HEK293 (cell line): ENCODE measurements around the gene ARHGDIA.

ENCODE experiments used
- CTCF ChIA-PET: fragments of 350-600 bp; formaldehyde crosslinking; extraction: SDS; loops from one replicate; lab custom pipeline; 2021; ENCODE audit warnings: antibody characterized with exemption; lab: Yijun Ruan, JAX
- POLR2A ChIA-PET: fragments of 300-600 bp; formaldehyde crosslinking; extraction: SDS; loops from one replicate; lab custom pipeline; 2020; ENCODE audit warnings: antibody characterized with exemption, inconsistent platforms; lab: Yijun Ruan, JAX
- H3K27ac ChIP-seq: fragments of 200-500 bp; sonication (Bioruptor generic); 2 replicates; pipeline ENCODE4 v1.5.1; 2014; ENCODE audit warnings: low read depth, low read length, control low read depth, inconsistent platforms; ENCODE audit errors: extremely low read depth
- H3K36me3 ChIP-seq, 2 experiments: fragments of 200-500 bp in 1 of 2; sonication (Bioruptor generic) in 1 of 2; 1 replicate in 1 of 2; 2 replicates in 1 of 2; pipeline ENCODE4 v1.5.1; 2014 to 2017; ENCODE audit warnings: inconsistent platforms in 2 of 2, low read length in 2 of 2; ENCODE audit not compliant: control insufficient read depth in 2 of 2, insufficient read depth in 1 of 2
- H3K4me1 ChIP-seq: fragments of 200-500 bp; sonication (Bioruptor generic); 2 replicates; pipeline ENCODE4 v1.5.1; 2014; ENCODE audit warnings: mild to moderate bottlenecking, low read length, inconsistent platforms; ENCODE audit not compliant: control insufficient read depth, insufficient read depth
- H3K4me3 ChIP-seq: 2 replicates; pipeline ENCODE4 v1.5.1; 2011; ENCODE audit warnings: low read depth, mild to moderate bottlenecking, control low read depth, low read length, moderate library complexity
- H3K9me3 ChIP-seq: fragments of 200-500 bp; sonication (Bioruptor generic); 2 replicates; pipeline ENCODE4 v1.5.1; 2014; ENCODE audit warnings: low read depth, low read length, inconsistent platforms; ENCODE audit not compliant: control insufficient read depth, insufficient read depth
- CTCF ChIP-seq: fragments of 450-650 bp; formaldehyde crosslinking; IDR thresholded peaks from 2 replicates; pipeline ENCODE4 v1.5.1; 2016; ENCODE audit warnings: missing biosample characterization, missing genetic modification characterization
- GLI2 ChIP-seq: fragments of 450-650 bp; formaldehyde crosslinking; IDR thresholded peaks from 2 replicates; pipeline ENCODE4; 2017; ENCODE audit warnings: missing biosample characterization, missing genetic modification characterization, low read depth, borderline replicate concordance
- GLI4 ChIP-seq: fragments of 450-650 bp; formaldehyde crosslinking; IDR thresholded peaks from 2 replicates; pipeline ENCODE4 v1.5.1; 2016; ENCODE audit warnings: missing biosample characterization, missing genetic modification characterization
- GLIS1 ChIP-seq: fragments of 450-650 bp; formaldehyde crosslinking; IDR thresholded peaks from 2 replicates; pipeline ENCODE4 v1.5.1; 2016; ENCODE audit warnings: missing biosample characterization, missing genetic modification characterization
- PRDM2 ChIP-seq: fragments of 450-650 bp; formaldehyde crosslinking; IDR thresholded peaks from 2 replicates; pipeline ENCODE4 v1.5.1; 2016; ENCODE audit warnings: missing biosample characterization, missing genetic modification characterization, borderline replicate concordance
- PRDM6 ChIP-seq: fragments of 450-650 bp; formaldehyde crosslinking; IDR thresholded peaks from 2 replicates; pipeline ENCODE4 v1.5.1; 2017; ENCODE audit warnings: missing biosample characterization, missing genetic modification characterization
- WT1 ChIP-seq: fragments of 450-650 bp; formaldehyde crosslinking; IDR thresholded peaks from 2 replicates; pipeline ENCODE4 v1.5.1; 2016; ENCODE audit warnings: missing biosample characterization, missing genetic modification characterization
- ZBTB10 ChIP-seq: fragments of 450-650 bp; formaldehyde crosslinking; IDR thresholded peaks from 2 replicates; pipeline ENCODE4 v1.5.1; 2016; ENCODE audit warnings: missing biosample characterization, missing genetic modification characterization
- ZFP37 ChIP-seq: fragments of 450-650 bp; formaldehyde crosslinking; IDR thresholded peaks from 2 replicates; pipeline ENCODE4 v1.5.1; 2016; ENCODE audit warnings: missing biosample characterization, missing genetic modification characterization
- ZNF175 ChIP-seq: fragments of 450-650 bp; formaldehyde crosslinking; IDR thresholded peaks from 2 replicates; pipeline ENCODE4 v1.5.1; 2016; ENCODE audit warnings: missing biosample characterization, missing genetic modification characterization
- ZNF2 ChIP-seq: fragments of 450-650 bp; formaldehyde crosslinking; IDR thresholded peaks from 2 replicates; pipeline ENCODE4 v1.5.1; 2016; ENCODE audit warnings: missing biosample characterization, missing genetic modification characterization
- ZNF239 ChIP-seq: fragments of 450-650 bp; formaldehyde crosslinking; IDR thresholded peaks from 2 replicates; pipeline ENCODE4 v1.5.1; 2016; ENCODE audit warnings: missing biosample characterization, missing genetic modification characterization
- ZNF248 ChIP-seq: fragments of 450-650 bp; formaldehyde crosslinking; IDR thresholded peaks from 2 replicates; pipeline ENCODE4 v1.5.1; 2017; ENCODE audit warnings: missing biosample characterization, missing genetic modification characterization
- ZNF292 ChIP-seq: fragments of 450-650 bp; formaldehyde crosslinking; IDR thresholded peaks from 2 replicates; pipeline ENCODE4 v1.5.1; 2016; ENCODE audit warnings: low read depth, missing biosample characterization, missing genetic modification characterization, borderline replicate concordance
- ZNF302 ChIP-seq: fragments of 450-650 bp; formaldehyde crosslinking; IDR thresholded peaks from 2 replicates; pipeline ENCODE4 v1.5.1; 2016; ENCODE audit warnings: missing biosample characterization, missing genetic modification characterization, low read depth
- ZNF324 ChIP-seq: fragments of 450-650 bp; formaldehyde crosslinking; IDR thresholded peaks from 2 replicates; pipeline ENCODE4 v1.5.1; 2016; ENCODE audit warnings: missing biosample characterization, missing genetic modification characterization
- ZNF354C ChIP-seq: fragments of 450-650 bp; formaldehyde crosslinking; IDR thresholded peaks from 2 replicates; pipeline ENCODE4 v1.5.1; 2016; ENCODE audit warnings: missing biosample characterization, missing genetic modification characterization, low read depth, borderline replicate concordance
- ZNF366 ChIP-seq: fragments of 450-650 bp; formaldehyde crosslinking; conservative IDR thresholded peaks from 2 replicates; pipeline ENCODE4 v1.5.1; 2016; ENCODE audit warnings: missing biosample characterization, missing genetic modification characterization
- ZNF37A ChIP-seq: fragments of 450-650 bp; IDR thresholded peaks from 2 replicates; pipeline ENCODE4 v1.5.1; 2018; ENCODE audit warnings: missing biosample characterization, missing genetic modification characterization
- ZNF629 ChIP-seq: fragments of 450-650 bp; formaldehyde crosslinking; IDR thresholded peaks from 2 replicates; pipeline ENCODE4 v1.5.1; 2017; ENCODE audit warnings: missing biosample characterization, missing genetic modification characterization
- ZNF837 ChIP-seq: fragments of 450-650 bp; formaldehyde crosslinking; IDR thresholded peaks from 2 replicates; pipeline ENCODE4 v1.5.1; 2016; ENCODE audit warnings: missing biosample characterization, missing genetic modification characterization
- ZSCAN23 ChIP-seq: fragments of 450-650 bp; formaldehyde crosslinking; IDR thresholded peaks from 2 replicates; pipeline ENCODE4 v1.5.1; 2016; ENCODE audit warnings: missing biosample characterization, missing genetic modification characterization
- TF ChIP-seq, protein P1 (sequence below): fragments of 450-650 bp; formaldehyde crosslinking; IDR thresholded peaks from 2 replicates; pipeline ENCODE4; 2016; ENCODE audit warnings: missing biosample characterization, missing genetic modification characterization
- TF ChIP-seq, protein P2 (sequence below): sonication (generic); formaldehyde crosslinking; IDR thresholded peaks from 2 replicates; pipeline ENCODE4 v1.8.1; 2022; ENCODE audit warnings: mild to moderate bottlenecking, moderate library complexity, missing genetic modification reagents

ARHGDIA gene

DNA sequence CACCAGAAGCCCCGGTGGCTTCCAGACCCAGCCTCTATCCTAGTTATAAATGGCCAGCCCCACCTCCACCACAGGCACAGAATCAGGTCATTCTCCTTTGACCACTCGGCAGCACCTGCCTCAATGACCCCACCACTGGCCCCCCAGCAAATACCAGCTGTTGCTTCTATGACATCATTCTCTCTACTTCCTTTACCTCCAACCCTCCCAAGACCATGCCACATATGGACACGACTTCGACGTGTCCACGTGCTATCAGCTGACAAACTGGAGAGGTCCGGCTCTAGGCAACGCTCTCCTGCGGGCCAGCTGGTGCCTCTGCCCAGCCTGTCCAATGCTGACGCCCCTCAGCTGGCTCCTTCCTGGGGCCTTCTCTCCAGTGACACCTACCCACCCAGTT, 14.3 kb upstream of the ARHGDIA start:
- Histone ChIP-seq H3K36me3 (peaks cover 75 to 90% of the 10 kb centered on the region in 2 experiments), H3K4me1 (peaks cover 5% of the 10 kb centered on the region; the same call in 1 of the 2 replicates), H3K4me3 (no peak overlapping the region), H3K9me3 (no peaks in the 10 kb centered on the region), H3K27ac (no peak overlapping the region)
- ChIA-PET CTCF (interaction anchor here (0.6 to 1.5 kb wide), 2 partner anchors 16 to 17 kb away, joined by 3 read pairs; no protein-coding TSS in a partner anchor), POLR2A (interaction anchor here (1.0 to 3.6 kb wide), 5 partner anchors 9 to 182 kb away, joined by 3 to 17 read pairs (median 5); partner anchors contain the start of gene MRPL12)
- TF ChIP-seq PRDM6 (tag by site-specific recombination) = no peak
- no peak for TF ChIP-seq ZNF302 (tag by site-specific recombination)
- no peak for TF ChIP-seq ZSCAN23 (tag by site-specific recombination)
- TF ChIP-seq, protein P1, sequence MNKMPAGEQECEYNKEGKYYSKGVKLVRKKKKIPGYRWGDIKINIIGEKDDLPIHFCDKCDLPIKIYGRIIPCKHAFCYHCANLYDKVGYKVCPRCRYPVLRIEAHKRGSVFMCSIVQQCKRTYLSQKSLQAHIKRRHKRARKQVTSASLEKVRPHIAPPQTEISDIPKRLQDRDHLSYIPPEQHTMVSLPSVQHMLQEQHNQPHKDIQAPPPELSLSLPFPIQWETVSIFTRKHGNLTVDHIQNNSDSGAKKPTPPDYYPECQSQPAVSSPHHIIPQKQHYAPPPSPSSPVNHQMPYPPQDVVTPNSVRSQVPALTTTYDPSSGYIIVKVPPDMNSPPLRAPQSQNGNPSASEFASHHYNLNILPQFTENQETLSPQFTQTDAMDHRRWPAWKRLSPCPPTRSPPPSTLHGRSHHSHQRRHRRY = no peak
- TF ChIP-seq WT1 = no peak
- TF ChIP-seq, protein P2, sequence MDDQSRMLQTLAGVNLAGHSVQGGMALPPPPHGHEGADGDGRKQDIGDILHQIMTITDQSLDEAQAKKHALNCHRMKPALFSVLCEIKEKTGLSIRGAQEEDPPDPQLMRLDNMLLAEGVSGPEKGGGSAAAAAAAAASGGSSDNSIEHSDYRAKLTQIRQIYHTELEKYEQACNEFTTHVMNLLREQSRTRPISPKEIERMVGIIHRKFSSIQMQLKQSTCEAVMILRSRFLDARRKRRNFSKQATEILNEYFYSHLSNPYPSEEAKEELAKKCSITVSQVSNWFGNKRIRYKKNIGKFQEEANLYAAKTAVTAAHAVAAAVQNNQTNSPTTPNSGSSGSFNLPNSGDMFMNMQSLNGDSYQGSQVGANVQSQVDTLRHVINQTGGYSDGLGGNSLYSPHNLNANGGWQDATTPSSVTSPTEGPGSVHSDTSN (CRISPR knock-in tag) = no peak
- TF ChIP-seq ZNF175 (tag by site-specific recombination) = no peak
- no peak for TF ChIP-seq ZNF324 (tag by site-specific recombination)
- no peak for TF ChIP-seq ZFP37
- TF ChIP-seq ZNF239 = no peak
- no peak for TF ChIP-seq ZBTB10 (tag by site-specific recombination)
- TF ChIP-seq ZNF248 (tag by site-specific recombination) = no peak
- no peak for TF ChIP-seq ZNF354C (tag by site-specific recombination)
- TF ChIP-seq PRDM2 (tag by site-specific recombination) = no peak
- TF ChIP-seq ZNF37A (tag by site-specific recombination) = no peak
- no peak for TF ChIP-seq GLI4 (tag by site-specific recombination)
- no peak for TF ChIP-seq ZNF292 (tag by site-specific recombination)
- no peak for TF ChIP-seq ZNF366 (tag by site-specific recombination)
- no peak for TF ChIP-seq CTCF (tag by site-specific recombination)
- TF ChIP-seq GLIS1 (tag by site-specific recombination) = 0 out of 2 replicates have a peak, but pooled peaks have one; percentile 25
- no peak for TF ChIP-seq GLI2
- TF ChIP-seq ZNF2 (tag by site-specific recombination) = no peak
- peak; percentile 39; the same call in 1 of the 2 replicates for TF ChIP-seq ZNF629 (tag by site-specific recombination)
- TF ChIP-seq ZNF837 (tag by site-specific recombination) = no peak
